Peyer's patch (tissue), 4 donors: Measurements from ENCODE around the gene TOP2B.

Source experiments
- CTCF ChIP-seq, 6 experiments: fragments of 450-650 bp in 4 of 6; fragments of 200-600 bp in 2 of 6; sonication (generic) in 1 of 6; IDR thresholded peaks; one replicate each; pipeline ENCODE4 v1.5.1; 2017 to 2019; ENCODE audit warnings: antibody characterized with exemption in 6 of 6, mild to moderate bottlenecking in 3 of 6, moderate library complexity in 1 of 6
- POLR2A ChIP-seq, 2 donors: fragments of 450-650 bp; IDR thresholded peaks; one replicate each; pipeline ENCODE4 v1.5.1; 2017; ENCODE audit warnings: antibody characterized with exemption in 2 of 2, mild to moderate bottlenecking in 2 of 2, moderate library complexity in 2 of 2

- no peak for TF ChIP-seq POLR2A (IDR thresholded peaks at IDR 0.05)
- no peak for TF ChIP-seq CTCF (IDR thresholded peaks at IDR 0.05)
Measured at GRCh38 chr3:25713341-25713985, 48.8 kb upstream of the TOP2B start.
